Choroid plexus epithelial cell (primary cell): ENCODE measurements around the gene ALG8.

Experiments used
- DNase-seq: peaks from one replicate; pipeline ENCODE4 v3.0.0-alpha.2; 2010; ENCODE audit warnings: low read depth
- H3K4me3 ChIP-seq: 2 replicates; pipeline ENCODE4 v1.5.1; 2011; ENCODE audit warnings: low read depth, mild to moderate bottlenecking, control low read depth, low read length, moderate library complexity
- CTCF ChIP-seq: conservative IDR thresholded peaks from 2 replicates; pipeline ENCODE4 v1.5.1; 2011; ENCODE audit warnings: low read depth, mild to moderate bottlenecking, control low read depth, inconsistent platforms, low read length, moderate library complexity

The ALG8 gene

GRCh38 chr11:78139422-78140391, at the start of gene ALG8:
Gene ALG8, minus strand, starts transcription at chr11:78139626. Its CDS starts 38 bp downstream, at chr11:78139588.
- peak; percentile 97 for DNase-seq
- peak within 1 kb of the TSS; percentile 90 for H3K4me3 ChIP-seq
- no peak for TF ChIP-seq CTCF

GRCh38 chr11:78188286-78189173, 49.1 kb upstream of the ALG8 start, which contains the start of the genes KCTD21 and USP35:
Gene KCTD21, minus strand, starts transcription at chr11:78188626. Its CDS starts 14,072 bp downstream, at chr11:78174554.
Gene USP35, plus strand, starts transcription at chr11:78188919. Its CDS starts 7,327 bp downstream, at chr11:78196246.
- DNase-seq, result peak; percentile 98
- no peak for TF ChIP-seq CTCF

GRCh38 chr11:78187366-78188285, 48.2 kb upstream of the ALG8 start:
- H3K4me3 ChIP-seq, result peak overlapping the region; percentile 97
- no peak for TF ChIP-seq CTCF
- DNase-seq, result no peak

More at GRCh38 chr11:78188286-78189173, 49.1 kb upstream of the ALG8 start, which contains the start of the genes KCTD21 and USP35:
- H3K4me3 ChIP-seq, result peak within 1 kb of the TSS; percentile 97

- peak; percentile 57 for DNase-seq
- H3K4me3 ChIP-seq, result no peak overlapping the region
- TF ChIP-seq CTCF, result no peak
These were observed 41.8 kb upstream of the ALG8 start for GRCh38 chr11:78181185-78181584.

- no peak overlapping the region for H3K4me3 ChIP-seq
- TF ChIP-seq CTCF, result no peak
- DNase-seq, result no peak
These were observed 41.3 kb upstream of the ALG8 start for GRCh38 chr11:78180751-78181150.
